Brain microvascular endothelial cell (primary cell): ENCODE data around the gene DNPH1.

Experiments
- DNase-seq: peaks from one replicate; pipeline ENCODE4 v3.0.0-alpha.2; 2020
- H3K27ac ChIP-seq: fragments of 250-450 bp; sonication (Bioruptor Pico); 2 replicates; pipeline ENCODE4 v1.5.1; 2020; ENCODE audit warnings: mild to moderate bottlenecking, moderate library complexity
- H3K27me3 ChIP-seq: fragments of 250-450 bp; sonication (Bioruptor Pico); replicated peaks from 2 replicates; pipeline ENCODE4 v1.5.1; 2020; ENCODE audit warnings: mild to moderate bottlenecking
- H3K36me3 ChIP-seq: fragments of 250-450 bp; sonication (Bioruptor Pico); replicated peaks from 2 replicates; pipeline ENCODE4 v1.5.1; 2020; ENCODE audit warnings: mild to moderate bottlenecking
- H3K4me3 ChIP-seq: 2 replicates; pipeline ENCODE4 v1.5.1; 2011; ENCODE audit warnings: low read depth, mild to moderate bottlenecking, control low read depth, low read length, moderate library complexity
- CTCF ChIP-seq: IDR thresholded peaks from 2 replicates; pipeline ENCODE4 v1.5.1; 2011; ENCODE audit warnings: low read depth, mild to moderate bottlenecking, moderate library complexity, low read length, control low read depth, inconsistent platforms; ENCODE audit errors: missing control alignments
- in situ Hi-C: cut with HindIII; loops from 2 replicates; pipeline ENCODE4 v1.10.0; 2017; ENCODE audit warnings: low sequenced_read_pairs, low pct_ligation_motif_present

Gene DNPH1

GRCh38 chr6:43184268-43184985, 44.9 kb downstream of the DNPH1 start:
- Histone ChIP-seq H3K4me3 (no peak overlapping the region), H3K27me3 (no peaks in the 10 kb centered on the region), H3K36me3 (peaks cover 16% of the 10 kb centered on the region), H3K27ac (no peak overlapping the region)
- in situ Hi-C loops: no loop called here
- no peak for DNase-seq
- no peak for TF ChIP-seq CTCF

GRCh38 chr6:43183441-43183840, 45.8 kb downstream of the DNPH1 start:
- H3K36me3 ChIP-seq: peaks cover 26% of the 10 kb centered on the region
- no peak overlapping the region for H3K4me3 ChIP-seq
- no peak overlapping the region for H3K27ac ChIP-seq
- no peaks in the 10 kb centered on the region for H3K27me3 ChIP-seq
- no peak for TF ChIP-seq CTCF
- DNase-seq: no peak
- in situ Hi-C loops: no loop called here

GRCh38 chr6:43181942-43182860, 47.1 kb downstream of the DNPH1 start, which contains the start of gene CUL9:
TSS of gene CUL9 (plus strand) at chr6:43182196. CDS start at chr6:43184311, 2,115 bp downstream.
- Histone ChIP-seq H3K27me3 (no peaks in the 10 kb centered on the region), H3K27ac (peak within 1 kb of the TSS; percentile 14), H3K36me3 (peaks cover 23% of the 10 kb centered on the region), H3K4me3 (peak within 1 kb of the TSS; percentile 58)
- no peak for TF ChIP-seq CTCF
- peak; percentile 17 for DNase-seq
- in situ Hi-C loops: no loop called here

- in situ Hi-C loops: no loop called here
- peaks cover 26% of the 10 kb centered on the region for H3K36me3 ChIP-seq
- TF ChIP-seq CTCF: no peak
- no peaks in the 10 kb centered on the region for H3K27me3 ChIP-seq
- H3K27ac ChIP-seq: peak overlapping the region; percentile 14
- no peak for DNase-seq
- peak overlapping the region; percentile 58 for H3K4me3 ChIP-seq
Measured at GRCh38 chr6:43181621-43181941, 47.7 kb downstream of the DNPH1 start.

GRCh38 chr6:43180985-43181384, 48.3 kb downstream of the DNPH1 start:
- no peak overlapping the region for H3K27ac ChIP-seq
- in situ Hi-C loops: no loop called here
- H3K36me3 ChIP-seq: peaks cover 32% of the 10 kb centered on the region
- no peaks in the 10 kb centered on the region for H3K27me3 ChIP-seq
- no peak for TF ChIP-seq CTCF
- DNase-seq: no peak
- H3K4me3 ChIP-seq: no peak overlapping the region
